T-helper 9 cell (primary cell): ENCODE data around the gene TMEM132D.

Source experiments
- DNase-seq: peaks from one replicate; pipeline ENCODE4 v3.0.0-alpha.2; 2020

The TMEM132D gene

GRCh38 chr12:129530984-129531383 is 372.8 kb downstream of the TMEM132D start:
- no peak for DNase-seq

GRCh38 chr12:129530517-129530916 is 373.3 kb downstream of the TMEM132D start:
- no peak for DNase-seq

GRCh38 chr12:129527506-129527905 is 376.3 kb downstream of the TMEM132D start:
- DNase-seq, result no peak

GRCh38 chr12:129523621-129524020 is 380.2 kb downstream of the TMEM132D start:
- DNase-seq, result no peak

GRCh38 chr12:129520739-129521138 is 383.1 kb downstream of the TMEM132D start:
- no peak for DNase-seq

GRCh38 chr12:129503802-129504201 is 400.0 kb downstream of the TMEM132D start:
- no peak for DNase-seq

GRCh38 chr12:129496226-129496625 is 407.6 kb downstream of the TMEM132D start:
- no peak for DNase-seq

GRCh38 chr12:129494766-129495165 is 409.1 kb downstream of the TMEM132D start:
- DNase-seq, result no peak

- DNase-seq, result no peak
These were observed 409.6 kb downstream of the TMEM132D start for GRCh38 chr12:129494260-129494659.

GRCh38 chr12:129489100-129489676 is 414.6 kb downstream of the TMEM132D start:
- DNase-seq, result no peak

GRCh38 chr12:129486931-129487330 is 416.9 kb downstream of the TMEM132D start:
- no peak for DNase-seq

- no peak for DNase-seq
These were observed 420.5 kb downstream of the TMEM132D start for GRCh38 chr12:129483111-129483893.

- no peak for DNase-seq
These were observed 421.9 kb downstream of the TMEM132D start for GRCh38 chr12:129481921-129482320.

GRCh38 chr12:129470196-129470595 is 433.6 kb downstream of the TMEM132D start:
- no peak for DNase-seq

GRCh38 chr12:129467726-129468125 is 436.1 kb downstream of the TMEM132D start:
- no peak for DNase-seq

GRCh38 chr12:129467289-129467688 is 436.5 kb downstream of the TMEM132D start:
- no peak for DNase-seq

- no peak for DNase-seq
These were observed 437.3 kb downstream of the TMEM132D start for GRCh38 chr12:129466499-129466898.

GRCh38 chr12:129459886-129460285 is 443.9 kb downstream of the TMEM132D start:
- no peak for DNase-seq

- DNase-seq, result no peak
These were observed 457.1 kb downstream of the TMEM132D start for GRCh38 chr12:129446696-129447095.

- DNase-seq, result no peak
These were observed 463.5 kb downstream of the TMEM132D start for GRCh38 chr12:129440278-129440677.

- DNase-seq, result no peak
These were observed 469.0 kb downstream of the TMEM132D start for GRCh38 chr12:129434790-129435189.

GRCh38 chr12:129428240-129428936 is 475.4 kb downstream of the TMEM132D start:
- DNase-seq, result no peak

GRCh38 chr12:129423041-129423580 is 480.7 kb downstream of the TMEM132D start:
- no peak for DNase-seq

- no peak for DNase-seq
These were observed 490.5 kb downstream of the TMEM132D start for GRCh38 chr12:129413295-129413694.
